Measurements from ENCODE around the gene F10.
"Not testable (repeated sequence)": the region's sequence is repeated elsewhere in the genome, so short reads cannot be mapped to it uniquely, and the experiment has no call there.

Gene F10

GRCh38 chr13:113096052-113096744, 26.4 kb upstream of the F10 start:
- in situ Hi-C loops (cut with HindIII; ENCODE audit: low pct_ligation_motif_present, low pct_unique_long_range_greater_than_20kb, low sequenced_read_pairs), result no loop called here
- no peak for DNase-seq

- no peak for DNase-seq
- in situ Hi-C loops (cut with HindIII; ENCODE audit: low pct_ligation_motif_present, low pct_unique_long_range_greater_than_20kb, low sequenced_read_pairs), result no loop called here
Measured at GRCh38 chr13:113096745-113097305, 25.8 kb upstream of the F10 start.

- DNase-seq, result no peak
- in situ Hi-C loops (cut with HindIII; ENCODE audit: low pct_ligation_motif_present, low pct_unique_long_range_greater_than_20kb, low sequenced_read_pairs), result no loop called here
Measured at GRCh38 chr13:113097651-113098050, 24.9 kb upstream of the F10 start.

DNA sequence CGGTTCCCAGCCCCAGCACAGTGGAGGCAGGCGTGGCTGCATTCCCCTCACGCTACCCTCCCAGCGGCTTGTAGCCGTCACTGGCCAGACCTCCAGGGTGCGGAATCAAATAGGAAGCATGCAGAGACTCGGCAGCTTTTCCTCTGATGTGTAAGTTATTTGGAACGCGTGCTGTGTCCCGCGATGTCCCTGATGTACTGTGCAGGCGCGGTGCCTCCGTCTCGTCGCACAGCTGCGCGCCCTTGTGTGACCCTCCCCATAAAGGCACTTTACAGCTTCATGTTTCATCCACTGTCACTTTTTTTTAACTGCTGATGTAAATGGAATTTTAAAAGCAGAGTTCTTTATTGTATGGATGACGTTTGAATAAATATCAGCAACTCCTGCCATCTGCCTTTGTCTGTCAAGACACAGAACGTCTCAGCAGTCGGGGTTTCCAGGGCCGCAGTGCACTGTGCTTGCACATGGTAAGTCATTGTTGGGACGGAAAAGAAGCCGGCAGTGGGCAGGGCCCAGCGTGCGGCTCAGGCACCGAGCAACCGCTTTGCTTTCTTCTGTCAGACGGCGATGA, 24.4 kb upstream of the F10 start:
- in situ Hi-C loops (cut with HindIII; ENCODE audit: low pct_ligation_motif_present, low pct_unique_long_range_greater_than_20kb, low sequenced_read_pairs), result no loop called here
- DNase-seq, result no peak

DNA sequence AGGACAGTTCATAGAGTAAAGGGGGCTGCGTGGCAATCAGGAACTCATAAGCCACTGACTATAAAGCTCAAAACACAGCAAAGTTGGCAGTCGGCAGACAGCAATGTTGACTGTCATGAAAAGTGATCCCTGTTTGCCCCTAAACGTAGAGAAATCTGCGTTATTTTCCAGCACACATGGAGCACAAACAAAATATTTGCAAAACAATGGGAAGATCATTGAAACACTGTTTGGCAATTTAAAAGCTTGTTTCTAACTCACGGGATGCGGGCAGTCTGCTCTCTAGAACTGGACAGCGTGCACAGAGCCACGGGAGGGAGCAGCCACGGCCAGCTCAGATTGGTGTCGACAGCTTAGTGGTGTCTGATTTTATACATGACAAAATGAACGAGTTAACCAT, 23.5 kb upstream of the F10 start:
- no peak for DNase-seq
- in situ Hi-C loops (cut with HindIII; ENCODE audit: low pct_ligation_motif_present, low pct_unique_long_range_greater_than_20kb, low sequenced_read_pairs), result no loop called here

GRCh38 chr13:113102302-113102701, 20.3 kb upstream of the F10 start:
- DNase-seq; in situ Hi-C loops (cut with HindIII; ENCODE audit: low pct_ligation_motif_present, low pct_unique_long_range_greater_than_20kb, low sequenced_read_pairs): not testable (repeated sequence)

DNA sequence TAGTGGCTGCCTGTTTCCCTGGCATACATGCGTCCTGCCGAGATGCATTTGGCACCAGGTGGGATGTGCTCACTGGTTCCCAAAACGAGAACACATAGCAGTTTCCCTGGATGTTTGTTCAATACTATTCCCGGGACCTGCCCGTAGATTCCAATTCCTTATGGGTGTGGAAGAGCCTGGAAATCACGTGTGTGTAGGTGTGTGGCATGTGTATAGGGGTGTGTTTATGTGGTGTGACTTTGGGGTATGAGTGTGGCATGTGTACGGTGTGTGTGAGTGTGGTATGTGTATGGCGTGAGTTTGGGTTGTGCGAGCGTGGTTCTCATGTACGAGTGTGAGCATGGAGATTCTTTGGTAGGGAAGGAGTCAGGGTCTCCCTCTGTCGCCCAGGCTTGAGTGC, 19.9 kb upstream of the F10 start:
- no peak for DNase-seq
- in situ Hi-C loops (cut with HindIII; ENCODE audit: low pct_ligation_motif_present, low pct_unique_long_range_greater_than_20kb, low sequenced_read_pairs), result no loop called here

- in situ Hi-C loops (cut with HindIII; ENCODE audit: low pct_ligation_motif_present, low pct_unique_long_range_greater_than_20kb, low sequenced_read_pairs), result no loop called here
- no peak for DNase-seq
Measured at GRCh38 chr13:113103646-113104045, 19.0 kb upstream of the F10 start.

DNA sequence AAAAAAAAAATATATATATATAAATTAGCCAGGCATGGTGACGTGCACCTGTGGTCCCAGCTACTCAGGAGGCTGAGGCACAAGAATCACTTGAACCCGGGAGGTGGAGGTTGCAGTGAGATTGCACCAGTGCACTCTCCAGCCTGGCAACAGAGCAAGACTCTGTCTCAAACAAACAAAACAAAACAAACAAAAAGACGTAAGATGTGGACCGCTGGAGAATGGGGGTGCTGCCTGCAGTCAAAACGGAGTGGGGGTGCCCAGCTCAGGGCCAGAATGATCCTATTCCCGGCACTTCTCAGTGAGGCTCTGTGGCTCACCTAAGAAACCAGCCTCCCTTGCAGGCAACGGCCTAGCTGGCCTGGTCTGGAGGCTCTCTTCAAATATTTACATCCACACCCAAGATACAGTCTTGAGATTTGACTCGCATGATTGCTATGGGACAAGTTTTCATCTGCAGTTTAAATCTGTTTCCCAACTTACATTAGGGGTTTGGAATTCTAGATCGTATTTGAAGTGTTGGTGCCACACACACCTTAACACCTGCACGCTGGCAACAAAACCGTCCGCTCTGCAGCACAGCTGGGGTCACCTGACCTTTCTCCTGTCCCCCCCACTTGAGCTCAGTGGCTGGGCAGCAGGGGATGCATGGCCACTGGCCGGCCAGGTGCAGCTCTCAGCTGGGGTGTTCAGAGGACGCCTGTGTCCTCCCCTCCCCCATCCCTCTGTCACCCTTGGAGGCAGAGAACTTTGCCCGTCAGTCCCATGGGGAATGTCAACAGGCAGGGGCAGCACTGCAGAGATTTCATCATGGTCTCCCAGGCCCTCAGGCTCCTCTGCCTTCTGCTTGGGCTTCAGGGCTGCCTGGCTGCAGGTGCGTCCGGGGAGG, 17.3 kb upstream of the F10 start, which contains the start of gene F7:
Gene F7 (plus strand): TSS at position 760 of the 889 bp plus-strand sequence. CDS start 51 bp downstream, at position 811.
- DNase-seq, result no peak
- in situ Hi-C loops (cut with HindIII; ENCODE audit: low pct_ligation_motif_present, low pct_unique_long_range_greater_than_20kb, low sequenced_read_pairs), result no loop called here

GRCh38 chr13:113105921-113106452, 16.6 kb upstream of the F10 start:
- in situ Hi-C loops (cut with HindIII; ENCODE audit: low pct_ligation_motif_present, low pct_unique_long_range_greater_than_20kb, low sequenced_read_pairs), result no loop called here
- no peak for DNase-seq

GRCh38 chr13:113106711-113107351, 15.8 kb upstream of the F10 start:
- in situ Hi-C loops (cut with HindIII; ENCODE audit: low pct_ligation_motif_present, low pct_unique_long_range_greater_than_20kb, low sequenced_read_pairs), result no loop called here
- DNase-seq, result no peak

DNA sequence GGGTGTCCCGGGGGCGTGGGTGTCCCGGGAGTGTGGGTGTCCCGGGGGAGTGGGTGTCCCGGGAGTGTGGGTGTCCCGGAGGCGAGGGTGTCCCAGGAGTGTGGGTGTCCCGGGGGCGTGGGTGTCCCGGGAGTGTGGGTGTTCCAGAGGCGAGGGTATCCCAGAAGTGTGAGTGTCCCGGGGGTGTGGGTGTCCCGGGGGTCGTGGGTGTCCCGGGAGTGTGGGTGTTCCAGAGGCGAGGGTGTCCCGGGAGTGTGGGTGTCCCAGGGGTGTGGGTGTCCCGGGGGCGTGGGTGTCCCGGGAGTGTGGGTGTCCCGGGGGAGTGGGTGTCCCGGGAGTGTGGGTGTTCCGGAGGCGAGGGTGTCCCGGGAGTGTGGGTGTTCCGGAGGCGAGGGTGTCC, 14.1 kb upstream of the F10 start:
- in situ Hi-C loops (cut with HindIII; ENCODE audit: low pct_ligation_motif_present, low pct_unique_long_range_greater_than_20kb, low sequenced_read_pairs); DNase-seq: not testable (repeated sequence)

DNA sequence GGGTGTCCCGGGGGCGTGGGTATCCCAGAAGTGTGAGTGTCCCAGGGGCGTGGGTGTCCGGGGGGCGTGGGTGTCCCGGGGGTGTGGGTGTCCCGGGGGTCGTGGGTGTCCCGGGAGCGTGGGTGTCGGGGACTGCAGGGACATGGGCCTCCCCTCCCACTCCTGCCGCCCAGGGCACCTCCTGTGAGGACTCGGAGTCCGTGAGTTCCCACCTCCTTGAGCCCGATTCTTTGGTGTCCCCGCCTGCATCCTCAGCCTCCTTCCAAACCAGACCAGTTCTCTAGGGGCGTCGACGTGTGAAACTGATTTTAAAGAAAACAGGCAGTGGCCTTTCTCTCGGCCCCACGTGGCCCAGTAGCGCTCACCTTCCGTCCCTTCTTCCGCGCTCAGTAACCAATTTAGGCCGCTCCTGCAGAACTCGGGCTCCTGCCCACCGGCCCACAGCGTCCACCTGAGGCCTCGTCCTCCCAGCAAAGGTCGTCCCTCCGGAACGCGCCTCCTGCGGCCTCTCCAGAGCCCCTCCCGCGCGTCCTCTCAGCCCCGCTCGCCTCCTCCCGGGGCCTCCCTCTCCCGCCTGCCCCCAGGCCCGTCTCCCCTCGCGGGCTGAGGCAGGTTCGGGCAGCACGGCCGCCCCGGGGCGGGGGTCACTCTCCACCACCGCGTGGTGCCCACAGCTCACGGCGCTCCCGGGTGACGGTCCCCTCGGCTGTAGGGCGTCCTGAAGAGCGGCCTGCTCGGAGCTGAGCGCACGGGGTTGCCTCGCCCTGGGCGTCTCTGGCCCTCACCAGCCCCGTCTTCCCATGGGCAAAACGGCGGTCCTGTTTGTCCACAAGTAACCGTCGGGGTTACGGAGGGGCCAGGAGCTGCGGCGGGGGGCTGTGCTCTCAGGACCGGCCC, 13.2 kb upstream of the F10 start:
- in situ Hi-C loops (cut with HindIII; ENCODE audit: low pct_ligation_motif_present, low pct_unique_long_range_greater_than_20kb, low sequenced_read_pairs), result no loop called here
- DNase-seq, result no peak

DNA sequence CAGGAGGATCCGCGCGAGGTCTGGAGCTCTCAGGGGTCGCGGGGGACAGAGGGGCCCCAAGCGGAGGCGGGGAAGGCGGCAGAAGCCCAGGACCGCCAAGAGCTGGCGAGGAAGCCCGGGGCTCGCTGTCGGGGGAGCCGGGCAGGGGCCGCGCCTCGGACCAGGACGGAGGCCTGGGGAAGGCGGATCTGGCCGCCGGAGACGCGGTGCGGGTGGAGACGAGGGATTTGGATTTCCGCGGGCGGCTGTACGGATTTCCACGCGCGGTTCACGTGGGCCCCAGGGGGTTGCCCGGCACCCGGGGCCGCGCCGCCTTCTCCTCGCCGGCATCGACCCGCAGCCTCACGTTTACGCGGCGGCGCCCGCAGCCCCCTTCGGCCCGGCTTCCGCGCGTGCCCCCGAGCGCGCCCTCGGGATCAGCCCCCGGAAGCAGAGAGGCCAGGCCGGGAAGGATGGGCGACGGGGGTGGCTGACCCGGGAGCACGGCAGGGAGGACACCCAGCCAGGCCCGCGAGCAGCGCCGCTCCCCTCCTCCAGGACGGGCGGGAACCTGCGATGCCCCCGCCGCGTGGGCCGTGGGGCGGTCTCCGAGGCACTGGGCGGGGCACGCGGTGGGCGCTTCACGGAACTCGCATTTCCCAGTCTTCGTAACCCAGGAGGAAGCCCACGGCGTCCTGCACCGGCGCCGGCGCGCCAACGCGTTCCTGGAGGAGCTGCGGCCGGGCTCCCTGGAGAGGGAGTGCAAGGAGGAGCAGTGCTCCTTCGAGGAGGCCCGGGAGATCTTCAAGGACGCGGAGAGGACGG, 12.3 kb upstream of the F10 start:
- in situ Hi-C loops (cut with HindIII; ENCODE audit: low pct_ligation_motif_present, low pct_unique_long_range_greater_than_20kb, low sequenced_read_pairs), result no loop called here
- DNase-seq, result no peak

- no peak for DNase-seq
- in situ Hi-C loops (cut with HindIII; ENCODE audit: low pct_ligation_motif_present, low pct_unique_long_range_greater_than_20kb, low sequenced_read_pairs), result no loop called here
Measured at GRCh38 chr13:113110852-113111315, 11.7 kb upstream of the F10 start.

- DNase-seq; in situ Hi-C loops (cut with HindIII; ENCODE audit: low pct_ligation_motif_present, low pct_unique_long_range_greater_than_20kb, low sequenced_read_pairs): not testable (repeated sequence)
Measured at GRCh38 chr13:113111821-113112220, 10.8 kb upstream of the F10 start.

GRCh38 chr13:113112475-113112874, 10.1 kb upstream of the F10 start:
- DNase-seq; in situ Hi-C loops (cut with HindIII; ENCODE audit: low pct_ligation_motif_present, low pct_unique_long_range_greater_than_20kb, low sequenced_read_pairs): not testable (repeated sequence)

All from ACHN (cell line).